A673 (cell line): ENCODE measurements around the gene GSE1. TPM values are rescaled to one million over a fixed set of nuclear protein-coding genes. Genes with fewer than 3 reads are reported as not detected.

Experiments used
- BruUV-seq: library from RNA; stranded (reverse); fragments of 400-500 nt; replicated peaks from 2 replicates; lab custom pipeline; 2021; lab: Mats Ljungman, UMichigan
- CTCF ChIA-PET: fragments of 300-600 bp; sonication (Branson Sonifier 250); formaldehyde crosslinking; loops from one replicate; lab custom pipeline; 2022; ENCODE audit warnings: antibody characterized with exemption; lab: Charles Lee
- POLR2A ChIA-PET: fragments of 300-600 bp; sonication (Branson Sonifier 250); formaldehyde crosslinking; loops from one replicate; lab custom pipeline; 2022; ENCODE audit warnings: antibody characterized with exemption; ENCODE audit not compliant: low non-redundant PET; lab: Charles Lee
- DNase-seq: peaks from one replicate; pipeline ENCODE4 v3.0.0-alpha.2; 2015; ENCODE audit warnings: low spot score
- H3K27ac ChIP-seq: fragments of 200-600 bp; sonication (generic); 2 replicates; pipeline ENCODE4 v1.5.1; 2016; ENCODE audit warnings: mixed run types, low read depth, mild to moderate bottlenecking, mixed read lengths, antibody characterized with exemption, low read length; ENCODE audit not compliant: poor library complexity, severe bottlenecking
- H3K27me3 ChIP-seq: fragments of 200-600 bp; sonication (generic); replicated peaks from 2 replicates; pipeline ENCODE4 v1.6.1; 2017; ENCODE audit warnings: mixed run types, low read depth, mild to moderate bottlenecking, mixed read lengths, antibody characterized with exemption, low read length; ENCODE audit not compliant: insufficient read depth, poor library complexity
- H3K36me3 ChIP-seq: fragments of 200-600 bp; sonication (generic); 2 replicates; pipeline ENCODE4 v1.6.1; 2016; ENCODE audit warnings: mixed run types, mild to moderate bottlenecking, mixed read lengths, antibody characterized with exemption, low read length; ENCODE audit not compliant: insufficient read depth, poor library complexity, severe bottlenecking
- H3K4me1 ChIP-seq: fragments of 200-600 bp; sonication (generic); 2 replicates; pipeline ENCODE4 v1.6.1; 2017; ENCODE audit warnings: mixed run types, mild to moderate bottlenecking, mixed read lengths, antibody characterized with exemption, low read length; ENCODE audit not compliant: insufficient read depth, poor library complexity, severe bottlenecking
- H3K4me3 ChIP-seq: fragments of 200-600 bp; sonication (generic); 2 replicates; pipeline ENCODE4 v1.5.1; 2016; ENCODE audit warnings: low read depth, mixed run types, mild to moderate bottlenecking, mixed read lengths, low read length; ENCODE audit not compliant: poor library complexity, severe bottlenecking
- H3K9me3 ChIP-seq: fragments of 200-600 bp; sonication (generic); 2 replicates; pipeline ENCODE4 v1.6.1; 2016; ENCODE audit warnings: mixed run types, low read depth, mild to moderate bottlenecking, mixed read lengths, antibody characterized with exemption, low read length; ENCODE audit not compliant: poor library complexity, severe bottlenecking
- EZH2 ChIP-seq: fragments of 200-600 bp; sonication (generic); IDR thresholded peaks from 2 replicates; pipeline ENCODE4 v1.6.1; 2017; ENCODE audit warnings: borderline replicate concordance, low read depth, mild to moderate bottlenecking, mixed read lengths, antibody characterized with exemption, low read length; ENCODE audit not compliant: poor library complexity, severe bottlenecking
- intact Hi-C: fragments of 100-400 bp; cut with micrococcal nuclease; formaldehyde crosslinking; loops from one replicate; pipeline ENCODE4 v1.10.0; 2022; ENCODE audit not compliant: unreplicated experiment
- total RNA-seq: library from RNA; stranded (reverse); gene quantifications from 2 replicates; pipeline ENCODE4 v1.2.3, GENCODE V29; 2021
- TF ChIP-seq, protein P1 (sequence below): fragments of 300-800, 200-600 bp; sonication (generic); conservative IDR thresholded peaks from 2 replicates; pipeline ENCODE4 v1.5.1; 2017; ENCODE audit warnings: low read depth, mild to moderate bottlenecking, antibody characterized with exemption, low read length, moderate library complexity, mixed read lengths

Gene GSE1
- total RNA-seq, 1 experiment from 2014 or later, result 64.2 TPM

DNA sequence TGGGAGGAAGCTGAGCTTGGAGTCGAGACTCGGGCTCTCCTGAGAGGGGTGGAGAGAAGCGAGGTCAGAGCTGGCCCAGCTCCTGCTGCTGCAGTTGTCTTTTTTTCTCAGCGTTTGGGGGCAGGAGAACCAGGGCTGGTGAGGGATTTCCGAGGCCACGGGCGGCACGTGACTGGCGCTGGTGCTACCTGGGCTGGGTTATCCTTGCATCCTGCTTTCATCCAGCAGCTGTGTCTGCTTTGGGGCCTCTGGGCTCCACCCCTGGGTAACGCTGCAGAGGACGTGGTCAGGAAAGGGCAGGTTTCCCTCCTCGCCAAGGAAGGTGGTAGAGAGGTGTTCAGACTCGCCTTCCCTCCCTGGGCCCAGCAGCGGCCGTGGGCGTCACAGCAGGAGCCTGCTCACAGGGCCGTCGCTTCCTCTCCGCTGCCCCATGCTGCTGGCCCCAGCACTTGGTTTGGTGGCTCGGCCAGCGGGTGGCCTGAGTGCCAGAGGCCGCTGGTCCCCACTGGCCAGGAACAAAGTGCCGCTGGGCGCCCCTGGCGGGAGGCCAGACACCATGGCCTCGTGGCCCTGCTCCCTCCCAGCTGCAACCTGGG, 22.5 kb downstream of the GSE1 start:
- ChIA-PET POLR2A (no interaction called here), CTCF (interaction anchor here (1.3 kb wide), 1 partner anchor 19 kb away, joined by 5 read pairs; no protein-coding TSS in a partner anchor)
- no peak for TF ChIP-seq EZH2
- TF ChIP-seq, protein P1, sequence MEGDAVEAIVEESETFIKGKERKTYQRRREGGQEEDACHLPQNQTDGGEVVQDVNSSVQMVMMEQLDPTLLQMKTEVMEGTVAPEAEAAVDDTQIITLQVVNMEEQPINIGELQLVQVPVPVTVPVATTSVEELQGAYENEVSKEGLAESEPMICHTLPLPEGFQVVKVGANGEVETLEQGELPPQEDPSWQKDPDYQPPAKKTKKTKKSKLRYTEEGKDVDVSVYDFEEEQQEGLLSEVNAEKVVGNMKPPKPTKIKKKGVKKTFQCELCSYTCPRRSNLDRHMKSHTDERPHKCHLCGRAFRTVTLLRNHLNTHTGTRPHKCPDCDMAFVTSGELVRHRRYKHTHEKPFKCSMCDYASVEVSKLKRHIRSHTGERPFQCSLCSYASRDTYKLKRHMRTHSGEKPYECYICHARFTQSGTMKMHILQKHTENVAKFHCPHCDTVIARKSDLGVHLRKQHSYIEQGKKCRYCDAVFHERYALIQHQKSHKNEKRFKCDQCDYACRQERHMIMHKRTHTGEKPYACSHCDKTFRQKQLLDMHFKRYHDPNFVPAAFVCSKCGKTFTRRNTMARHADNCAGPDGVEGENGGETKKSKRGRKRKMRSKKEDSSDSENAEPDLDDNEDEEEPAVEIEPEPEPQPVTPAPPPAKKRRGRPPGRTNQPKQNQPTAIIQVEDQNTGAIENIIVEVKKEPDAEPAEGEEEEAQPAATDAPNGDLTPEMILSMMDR, result no peak
- Histone ChIP-seq H3K36me3 (no peaks in the 10 kb centered on the region), H3K4me3 (no peak overlapping the region), H3K9me3 (no peaks in the 10 kb centered on the region), H3K27ac (no peak overlapping the region), H3K27me3 (no peaks in the 10 kb centered on the region), H3K4me1 (peaks cover 29% of the 10 kb centered on the region)
- no TSS peak for BruUV-seq
- intact Hi-C loops, result no loop called here
- DNase-seq, result no peak

DNA sequence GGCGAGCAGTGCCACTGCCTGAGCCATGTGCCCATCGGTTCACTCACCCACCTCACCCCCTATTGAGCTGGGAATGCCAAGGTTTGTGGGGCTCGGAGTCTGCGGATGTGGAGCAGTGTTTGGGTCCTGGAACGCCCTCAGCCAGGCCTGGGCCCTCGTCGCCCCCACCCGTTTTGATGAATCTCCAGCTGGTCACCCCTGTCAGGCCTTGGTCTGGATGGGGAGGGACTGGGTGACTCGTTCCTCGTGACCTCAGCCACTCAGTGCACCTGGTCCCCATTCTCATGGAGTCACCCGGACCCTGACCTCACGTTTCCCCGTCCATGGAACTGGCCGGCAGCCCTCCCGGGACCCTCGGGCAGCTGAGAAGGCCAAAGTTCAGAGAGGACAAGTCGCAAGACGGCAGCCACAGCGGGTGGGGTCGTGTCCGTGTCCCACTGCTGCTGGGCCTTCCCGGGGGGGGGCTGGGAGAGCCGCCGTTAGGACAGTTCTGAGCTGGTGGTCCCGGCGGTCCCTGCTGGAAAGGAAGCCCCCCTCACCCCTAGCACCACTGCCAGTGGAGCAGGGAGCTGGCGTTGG, 23.2 kb downstream of the GSE1 start:
- Histone ChIP-seq H3K4me1 (peaks cover 33% of the 10 kb centered on the region), H3K27me3 (no peaks in the 10 kb centered on the region), H3K9me3 (no peaks in the 10 kb centered on the region), H3K36me3 (no peaks in the 10 kb centered on the region), H3K4me3 (no peak overlapping the region), H3K27ac (no peak overlapping the region)
- intact Hi-C loops, result no loop called here
- no TSS peak for BruUV-seq
- TF ChIP-seq, protein P1, result no peak
- TF ChIP-seq EZH2, result no peak
- no peak for DNase-seq
- POLR2A ChIA-PET, result interaction anchor here (0.6 kb wide), 1 partner anchor 12 kb away, joined by 3 read pairs; no protein-coding TSS in a partner anchor
- CTCF ChIA-PET, result interaction anchor here (0.6 to 0.7 kb wide), 2 partner anchors 20 to 160 kb away, joined by 3 to 4 read pairs; no protein-coding TSS in a partner anchor

DNA sequence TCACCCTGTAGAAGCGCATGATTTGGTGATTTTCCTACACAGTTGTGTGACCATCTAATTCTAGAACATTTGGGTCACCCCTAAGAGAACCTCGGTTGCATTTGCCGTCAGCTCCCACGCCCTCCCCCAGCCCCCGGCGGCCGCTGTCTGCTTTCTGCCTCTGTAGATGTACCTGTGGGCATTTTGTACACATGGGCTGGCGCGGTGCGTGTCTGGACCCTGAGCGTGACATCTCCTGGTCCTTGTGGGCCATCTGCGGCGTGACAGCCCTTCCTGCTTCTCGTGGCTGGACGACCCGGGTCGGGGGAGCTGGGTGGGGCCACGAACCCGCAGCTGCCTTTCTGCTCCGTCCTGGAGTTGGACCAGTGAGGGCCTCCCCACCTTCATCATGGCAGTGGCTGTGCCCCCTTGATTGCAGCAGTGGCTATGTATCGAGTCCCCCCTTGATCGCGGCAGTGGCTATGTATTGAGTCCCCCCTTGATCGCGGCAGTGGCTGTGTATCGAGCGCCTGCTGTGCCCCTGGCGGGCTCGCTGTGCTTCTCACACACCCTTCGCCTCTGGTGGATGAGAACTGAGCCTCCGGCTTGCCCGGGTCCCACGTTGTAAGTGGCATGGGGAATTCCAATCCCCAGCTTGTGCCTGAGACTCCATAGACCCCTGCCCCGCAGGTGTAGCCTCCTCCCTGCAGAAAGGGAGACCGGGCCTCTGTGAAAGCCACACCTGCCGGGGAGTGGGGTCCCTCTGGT, 24.1 kb downstream of the GSE1 start:
- TF ChIP-seq EZH2, result no peak
- TF ChIP-seq, protein P1, result no peak
- H3K27ac ChIP-seq, result no peak overlapping the region
- H3K4me1 ChIP-seq, result peaks cover 39% of the 10 kb centered on the region
- no TSS peak for BruUV-seq
- DNase-seq, result no peak
- H3K9me3 ChIP-seq, result no peaks in the 10 kb centered on the region
- ChIA-PET POLR2A (no interaction called here), CTCF (interaction anchor here (0.7 kb wide), 1 partner anchor 21 kb away, joined by 3 read pairs; no protein-coding TSS in a partner anchor)
- H3K36me3 ChIP-seq, result no peaks in the 10 kb centered on the region
- H3K27me3 ChIP-seq, result no peaks in the 10 kb centered on the region
- no peak overlapping the region for H3K4me3 ChIP-seq
- intact Hi-C loops, result no loop called here
